K562 (cell line): ENCODE results near the gene ABCB6. TPM values are rescaled to one million over a fixed set of nuclear protein-coding genes. Genes with fewer than 3 reads are reported as not detected.
A peak's percentile ranks its signal among the peaks of the same experiment; 100 is the strongest.

Experiments
- CHD1 ChIP-seq: fragments of 200-600 bp; sonication (generic); IDR thresholded peaks from one replicate; pipeline ENCODE4 v1.6.1; 2012; ENCODE audit warnings: mild to moderate bottlenecking, moderate library complexity, low read length, inconsistent platforms
- CUX1 ChIP-seq: fragments of 200-800 bp; sonication (Bioruptor generic); IDR thresholded peaks from 2 replicates; pipeline ENCODE4 v1.6.1; 2016; ENCODE audit warnings: missing genetic modification characterization, missing compliant biosample characterization
- DPF2 ChIP-seq: fragments of 450-650 bp; IDR thresholded peaks from 2 replicates; pipeline ENCODE4 v1.6.1; 2016
- FIP1L1 ChIP-seq: fragments of 200-400 bp; formaldehyde crosslinking; IDR thresholded peaks from 2 replicates; pipeline ENCODE4 v1.6.1; 2018; ENCODE audit warnings: mild to moderate bottlenecking, low read depth, low read length; ENCODE audit not compliant: poor library complexity, severe bottlenecking
- FOSL1 ChIP-seq: fragments of 200-800 bp; sonication (Bioruptor generic); conservative IDR thresholded peaks from 2 replicates; pipeline ENCODE4 v1.6.1; 2016; ENCODE audit warnings: missing genetic modification characterization, missing compliant biosample characterization
- FOXA3 ChIP-seq, 2 experiments: fragments of 450-650 bp in 1 of 2; sonication (generic) in 1 of 2; formaldehyde crosslinking; IDR thresholded peaks in 1 of 2; conservative IDR thresholded peaks in 1 of 2; 2 replicates each; pipeline versions ENCODE4 v1.4.0 to v1.8.0; 2020 to 2022; ENCODE audit warnings: mild to moderate bottlenecking in 2 of 2, missing genetic modification reagents in 1 of 2
- KDM5B ChIP-seq: fragments of 200-600 bp; sonication (generic); IDR thresholded peaks from 2 replicates; pipeline ENCODE4 v1.6.1; 2012; ENCODE audit warnings: low read depth, mild to moderate bottlenecking, moderate library complexity, low read length, control low read depth, inconsistent platforms; ENCODE audit not compliant: insufficient replicate concordance
- LCOR ChIP-seq: sonication (generic); formaldehyde crosslinking; IDR thresholded peaks from 2 replicates; pipeline ENCODE4 v1.8.0; 2022; ENCODE audit warnings: mild to moderate bottlenecking, missing genetic modification reagents
- MYC ChIP-seq, 2 experiments: fragments of 250-450 bp in 1 of 2; sonication (Bioruptor Pico) in 1 of 2; IDR thresholded peaks; 2 replicates each; pipeline versions ENCODE4 v1.5.1 to v1.6.1; 2012 to 2021; ENCODE audit warnings: low read depth in 2 of 2, borderline replicate concordance in 1 of 2, improper control_type of control experiment in 1 of 2, low read length in 1 of 2, mild to moderate bottlenecking in 1 of 2, moderate library complexity in 1 of 2
- NUFIP1 ChIP-seq: fragments of 450-650 bp; IDR thresholded peaks from 2 replicates; pipeline ENCODE4 v1.6.1; 2018; ENCODE audit not compliant: partially characterized antibody
- RBBP5 ChIP-seq: fragments of 200-600 bp; sonication (generic); IDR thresholded peaks from 2 replicates; pipeline ENCODE4 v1.6.1; 2012; ENCODE audit warnings: borderline replicate concordance, mild to moderate bottlenecking, low read length, control low read depth, inconsistent platforms; ENCODE audit not compliant: insufficient read depth, poor library complexity, severe bottlenecking
- ZNF121 ChIP-seq: sonication (generic); formaldehyde crosslinking; conservative IDR thresholded peaks from 2 replicates; pipeline ENCODE4 v1.8.0; 2022; ENCODE audit warnings: missing genetic modification reagents
- ZNF232 ChIP-seq: sonication (generic); formaldehyde crosslinking; IDR thresholded peaks from 2 replicates; pipeline ENCODE4 v1.8.0; 2022; ENCODE audit warnings: mild to moderate bottlenecking, missing genetic modification reagents
- polyA plus RNA-seq, 8 experiments: library from polyadenylated mRNA; depleted of rRNA in 4 of 8; stranded (reverse) in 5 of 8; unstranded in 3 of 8; fragments of >200 nt; fragmentation: Nextera tagmentation in 2 of 8; fragmentation: Illumina TruSeq in 1 of 8; extraction: Ambion mirVana in 2 of 8; extraction: Trizol in 1 of 8; gene quantifications; 2 replicates each; pipeline versions ENCODE4 v1.2.1 to v1.2.3, GENCODE V29; 2011 to 2014; ENCODE audit warnings: inconsistent platforms in 1 of 8, missing spikeins in 1 of 8
- total RNA-seq, 7 experiments: library from RNA; depleted of rRNA in 6 of 7; stranded (reverse); fragments of >200 nt in 6 of 7; fragmentation: Illumina TruSeq in 2 of 7; extraction: Trizol in 2 of 7; gene quantifications; 2 replicates each; pipeline versions ENCODE4 v1.2.1 to v1.2.3, GENCODE V29; 2011 to 2021; ENCODE audit warnings: low replicate concordance in 1 of 7
- TF ChIP-seq, protein P1 (sequence below): sonication (generic); formaldehyde crosslinking; IDR thresholded peaks from 2 replicates; pipeline ENCODE4 v1.8.0; 2022; ENCODE audit warnings: mild to moderate bottlenecking, missing genetic modification reagents
- TF ChIP-seq, protein P2 (sequence below): fragments of 450-650 bp; formaldehyde crosslinking; IDR thresholded peaks from 2 replicates; pipeline ENCODE4 v1.4.0; 2022; ENCODE audit warnings: mild to moderate bottlenecking, moderate library complexity

ABCB6 gene
- total and polyA plus RNA-seq, 9 of the 15 experiments (the other 6 are each of a cell fraction or from before 2014, with no cell fraction given) = 3.7 to 29.8 (median 16.8) TPM

GRCh38 chr2:219252900-219253752 is 34.4 kb upstream of the ABCB6 start, which contains the start of gene TUBA4B (continued):
- TF ChIP-seq, protein P1, sequence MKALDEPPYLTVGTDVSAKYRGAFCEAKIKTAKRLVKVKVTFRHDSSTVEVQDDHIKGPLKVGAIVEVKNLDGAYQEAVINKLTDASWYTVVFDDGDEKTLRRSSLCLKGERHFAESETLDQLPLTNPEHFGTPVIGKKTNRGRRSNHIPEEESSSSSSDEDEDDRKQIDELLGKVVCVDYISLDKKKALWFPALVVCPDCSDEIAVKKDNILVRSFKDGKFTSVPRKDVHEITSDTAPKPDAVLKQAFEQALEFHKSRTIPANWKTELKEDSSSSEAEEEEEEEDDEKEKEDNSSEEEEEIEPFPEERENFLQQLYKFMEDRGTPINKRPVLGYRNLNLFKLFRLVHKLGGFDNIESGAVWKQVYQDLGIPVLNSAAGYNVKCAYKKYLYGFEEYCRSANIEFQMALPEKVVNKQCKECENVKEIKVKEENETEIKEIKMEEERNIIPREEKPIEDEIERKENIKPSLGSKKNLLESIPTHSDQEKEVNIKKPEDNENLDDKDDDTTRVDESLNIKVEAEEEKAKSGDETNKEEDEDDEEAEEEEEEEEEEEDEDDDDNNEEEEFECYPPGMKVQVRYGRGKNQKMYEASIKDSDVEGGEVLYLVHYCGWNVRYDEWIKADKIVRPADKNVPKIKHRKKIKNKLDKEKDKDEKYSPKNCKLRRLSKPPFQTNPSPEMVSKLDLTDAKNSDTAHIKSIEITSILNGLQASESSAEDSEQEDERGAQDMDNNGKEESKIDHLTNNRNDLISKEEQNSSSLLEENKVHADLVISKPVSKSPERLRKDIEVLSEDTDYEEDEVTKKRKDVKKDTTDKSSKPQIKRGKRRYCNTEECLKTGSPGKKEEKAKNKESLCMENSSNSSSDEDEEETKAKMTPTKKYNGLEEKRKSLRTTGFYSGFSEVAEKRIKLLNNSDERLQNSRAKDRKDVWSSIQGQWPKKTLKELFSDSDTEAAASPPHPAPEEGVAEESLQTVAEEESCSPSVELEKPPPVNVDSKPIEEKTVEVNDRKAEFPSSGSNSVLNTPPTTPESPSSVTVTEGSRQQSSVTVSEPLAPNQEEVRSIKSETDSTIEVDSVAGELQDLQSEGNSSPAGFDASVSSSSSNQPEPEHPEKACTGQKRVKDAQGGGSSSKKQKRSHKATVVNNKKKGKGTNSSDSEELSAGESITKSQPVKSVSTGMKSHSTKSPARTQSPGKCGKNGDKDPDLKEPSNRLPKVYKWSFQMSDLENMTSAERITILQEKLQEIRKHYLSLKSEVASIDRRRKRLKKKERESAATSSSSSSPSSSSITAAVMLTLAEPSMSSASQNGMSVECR (CRISPR knock-in tag) = peak; percentile 69
- TF ChIP-seq, protein P2, sequence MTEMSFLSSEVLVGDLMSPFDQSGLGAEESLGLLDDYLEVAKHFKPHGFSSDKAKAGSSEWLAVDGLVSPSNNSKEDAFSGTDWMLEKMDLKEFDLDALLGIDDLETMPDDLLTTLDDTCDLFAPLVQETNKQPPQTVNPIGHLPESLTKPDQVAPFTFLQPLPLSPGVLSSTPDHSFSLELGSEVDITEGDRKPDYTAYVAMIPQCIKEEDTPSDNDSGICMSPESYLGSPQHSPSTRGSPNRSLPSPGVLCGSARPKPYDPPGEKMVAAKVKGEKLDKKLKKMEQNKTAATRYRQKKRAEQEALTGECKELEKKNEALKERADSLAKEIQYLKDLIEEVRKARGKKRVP (CRISPR knock-in tag) = no peak
- TF ChIP-seq FOSL1 (tag) (peak; percentile 28; the same call in 1 of the 2 replicates), RBBP5 (peak; percentile 41), LCOR (0 out of 2 replicates have a peak, but pooled peaks have one; percentile 20), NUFIP1 (no peak), DPF2 (0 out of 2 replicates have a peak, but pooled peaks have one; percentile 3), MYC (IDR thresholded peaks at IDR 0.05; ENCODE audit: low read depth, low read length) (peak; percentile 37), MYC (CRISPR knock-in tag; IDR thresholded peaks at IDR 0.05; ENCODE audit: borderline replicate concordance, low read depth) (no peak), CUX1 (CRISPR knock-in tag) (no peak), FOXA3 (CRISPR knock-in tag; conservative IDR thresholded peaks at IDR 0.05 in 1 of 2, IDR thresholded peaks at IDR 0.05 in 1 of 2) (peak in 1 of 2 experiments; percentile 56; a peak in 1 of 4 replicates), CHD1 (no peak), ZNF121 (CRISPR knock-in tag) (no peak), FIP1L1 (no peak), ZNF232 (CRISPR knock-in tag) (no peak), KDM5B (no peak)
